Posterior cingulate gyrus (tissue), 11 donors: ENCODE measurements around the gene HOMER1.
"Not testable (repeated sequence)": the region's sequence is repeated elsewhere in the genome, so short reads cannot be mapped to it uniquely, and the experiment has no call there.

Experiments used
- DNase-seq, 10 donors: peaks; one replicate each; pipeline versions ENCODE4 v3.0.0 to v3.0.0-alpha.2; 2020 to 2021; ENCODE audit warnings: mixed read lengths in 3 of 10
- intact Hi-C: fragments of 100-400 bp; cut with DNase I; formaldehyde crosslinking; loops from one replicate; pipeline ENCODE4 v1.15.1; 2023

Gene HOMER1

DNA sequence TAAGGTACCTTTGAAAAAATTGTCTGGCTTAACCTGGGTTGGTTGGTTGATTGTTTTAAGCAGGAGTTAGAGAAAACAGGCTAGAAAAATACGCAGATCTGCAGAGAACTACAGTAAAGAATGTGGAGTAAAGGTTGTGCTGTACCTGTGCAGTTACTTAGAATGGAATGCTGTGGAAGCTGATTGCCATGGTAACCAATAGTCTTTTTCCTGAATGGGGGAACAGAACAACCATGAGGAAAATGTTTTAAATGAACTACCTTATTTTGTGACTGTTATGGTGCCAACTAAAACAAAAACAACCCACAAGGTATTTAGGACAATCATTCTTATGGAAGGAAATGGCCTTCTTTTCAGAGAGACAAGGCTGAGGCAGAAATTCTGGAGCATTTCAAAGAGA, 4.8 kb upstream of the HOMER1 start:
- intact Hi-C loops: no loop called here
- DNase-seq: no peak

DNA sequence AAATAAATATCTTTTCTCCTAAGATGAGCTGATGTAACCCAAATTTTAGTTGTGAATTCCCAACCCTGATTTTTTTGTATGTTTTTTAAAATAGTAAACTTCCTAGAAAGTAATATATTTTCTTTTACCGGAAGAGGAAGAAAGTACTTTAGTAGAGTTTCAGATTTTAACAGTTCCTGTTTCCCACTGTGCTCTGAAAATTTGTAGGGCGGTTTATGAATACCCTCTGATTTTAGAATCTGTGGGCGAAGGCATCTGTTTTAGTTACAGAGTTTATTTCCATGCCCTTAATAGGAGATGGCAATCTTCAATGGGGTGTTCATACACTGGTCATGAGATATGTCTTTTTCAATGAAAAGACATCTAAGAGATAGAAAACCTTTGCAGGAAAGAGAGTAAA, 3.7 kb upstream of the HOMER1 start:
- DNase-seq: no peak
- intact Hi-C loops: no loop called here

DNA sequence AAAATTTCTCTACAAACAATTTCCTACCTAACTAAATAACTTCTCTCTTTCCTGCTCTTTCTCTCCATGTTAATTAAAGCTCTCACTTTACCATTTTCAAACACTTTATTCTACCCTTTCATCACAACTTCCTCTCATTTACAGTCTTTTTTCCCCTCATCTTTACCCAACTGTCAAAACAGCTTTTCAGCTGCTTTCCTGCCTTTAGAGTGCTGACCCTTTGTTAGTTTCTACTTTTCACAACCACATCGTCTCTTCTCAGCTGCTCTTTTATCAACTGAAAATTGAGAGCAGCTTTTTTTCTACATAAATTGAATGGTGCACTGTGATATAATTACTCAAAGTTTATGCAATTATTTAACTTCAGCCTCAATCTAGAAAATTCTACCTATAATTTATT, 3.1 kb upstream of the HOMER1 start:
- no peak for DNase-seq
- intact Hi-C loops: no loop called here

DNA sequence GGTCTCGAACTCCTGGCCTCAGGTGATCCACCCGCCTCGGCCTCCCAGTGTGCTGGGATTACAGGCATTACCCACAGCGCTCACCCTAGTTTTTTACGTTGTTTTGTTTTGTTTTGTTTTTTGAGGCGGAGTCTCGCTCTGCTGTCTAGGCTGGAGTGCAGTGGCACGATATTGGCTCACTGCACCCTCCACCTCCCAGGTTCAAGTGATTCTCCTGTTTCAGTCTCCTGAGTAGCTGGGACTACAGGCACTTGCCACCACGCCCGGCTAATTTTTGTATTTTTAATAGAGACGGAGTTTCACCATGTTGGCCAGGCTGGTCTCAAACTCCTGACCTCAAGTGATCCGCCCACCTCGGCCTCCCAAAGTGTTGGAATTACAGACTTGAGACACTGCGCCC, 2.4 kb upstream of the HOMER1 start:
- DNase-seq, intact Hi-C loops: not testable (repeated sequence)

DNA sequence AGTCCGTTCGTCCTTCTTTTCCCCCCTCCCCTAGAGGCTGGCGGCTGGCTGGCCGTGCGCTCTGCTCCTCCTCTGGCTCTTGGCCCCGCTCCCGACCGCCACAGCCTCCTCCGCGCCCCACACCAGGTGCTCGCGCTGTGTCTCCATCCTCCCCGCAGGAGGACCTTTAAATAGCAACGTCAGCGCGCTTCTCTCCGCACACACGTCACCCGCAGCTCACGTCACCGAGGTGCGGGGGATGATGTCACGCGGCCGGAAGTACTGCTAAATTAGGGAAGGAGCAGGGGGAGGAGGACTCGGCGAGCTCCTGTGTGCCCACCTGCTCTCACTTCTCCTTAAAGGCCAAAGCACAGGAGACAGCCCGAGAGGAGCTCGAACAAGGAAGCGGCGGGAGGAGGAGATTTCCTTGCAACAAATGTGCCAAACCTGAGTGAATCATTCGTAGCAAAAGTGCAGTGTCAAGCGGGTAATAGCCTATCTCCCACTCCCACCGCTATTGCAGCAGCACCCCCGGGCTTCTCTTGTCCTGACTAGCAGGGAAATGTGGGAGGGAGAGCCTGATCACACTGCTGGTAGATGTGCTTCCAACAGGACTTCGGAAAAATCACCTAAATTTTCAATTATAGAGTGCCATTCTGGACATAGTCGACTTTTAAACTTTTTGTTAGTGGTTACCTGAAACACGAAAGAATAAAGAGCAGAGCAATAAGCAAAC, 614 bp upstream of the HOMER1 start:
- DNase-seq: peak; percentile 79 to 99 (median 90)
- intact Hi-C loops: loop anchor here (2.0 to 5.0 kb wide), 3 partner anchors 98 to 568 kb away; partner anchors contain the start of genes JMY and TENT2

DNA sequence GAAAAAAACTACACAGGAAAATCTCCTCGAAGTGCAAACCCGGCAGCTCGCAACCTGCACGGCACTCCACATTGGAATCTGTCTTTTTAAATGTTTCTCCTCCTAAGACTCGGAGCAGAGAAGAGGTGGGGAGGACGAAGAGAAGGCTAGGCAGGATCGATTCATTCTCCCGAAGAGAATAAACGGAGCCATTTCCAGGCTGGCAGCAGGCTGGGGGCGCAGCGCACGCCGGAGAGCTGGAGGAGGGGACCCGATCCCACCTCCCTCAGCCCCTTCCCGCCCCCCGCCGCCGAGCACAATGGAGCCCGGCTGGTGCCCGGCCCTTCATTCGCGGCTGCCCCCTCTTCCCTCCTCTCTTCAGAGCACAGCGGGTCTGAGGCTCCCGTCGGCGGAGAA, 628 bp downstream of the HOMER1 start:
- intact Hi-C loops: loop anchor here (5.0 kb wide), 2 partner anchors 99 to 569 kb away; partner anchors contain the start of gene TENT2
- DNase-seq: peak in 3 of 10 donors; percentile 11 to 79 (median 20)

DNA sequence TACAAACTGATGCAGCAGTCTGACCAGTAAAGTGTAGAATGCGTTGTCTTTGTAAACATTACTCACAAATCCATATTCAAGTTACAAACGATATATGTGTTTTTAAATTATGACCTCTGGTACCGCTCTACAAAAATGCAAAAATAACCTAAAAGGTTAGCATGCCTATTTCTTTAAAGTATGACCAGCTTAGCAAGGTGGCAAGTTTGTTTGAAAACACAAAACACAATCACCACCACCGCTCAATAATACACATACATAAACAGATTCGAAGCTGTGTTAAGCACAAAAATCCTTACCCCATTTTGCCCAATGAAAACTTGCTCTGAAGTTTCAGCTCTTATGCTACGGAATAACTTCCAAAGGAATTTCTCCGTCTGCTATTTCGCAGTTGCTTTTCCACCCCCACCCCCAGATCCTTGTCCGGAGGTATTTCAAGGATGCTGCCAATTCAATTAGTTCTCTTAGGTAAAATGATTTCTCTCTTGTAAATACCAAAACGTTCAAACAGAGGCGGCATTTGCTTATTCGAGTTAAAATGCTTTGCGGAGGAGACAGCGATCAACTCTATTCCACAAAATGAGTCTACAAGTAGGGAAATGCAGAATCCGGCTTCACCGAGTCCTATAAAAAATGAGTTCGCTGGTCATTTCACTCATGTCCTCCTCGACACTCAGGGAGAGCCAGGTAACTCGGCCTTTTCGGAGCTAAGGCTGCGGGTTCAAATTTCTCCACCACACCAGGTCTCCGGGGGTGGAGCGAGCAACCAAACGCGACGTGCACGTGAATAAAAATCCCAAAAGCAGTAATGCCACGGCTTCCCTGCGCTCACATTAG, 1.2 kb downstream of the HOMER1 start:
- DNase-seq: peak in 2 of 10 donors; percentile 18 to 71
- intact Hi-C loops: loop anchor here (5.0 kb wide), 2 partner anchors 100 to 570 kb away; partner anchors contain the start of gene TENT2

DNA sequence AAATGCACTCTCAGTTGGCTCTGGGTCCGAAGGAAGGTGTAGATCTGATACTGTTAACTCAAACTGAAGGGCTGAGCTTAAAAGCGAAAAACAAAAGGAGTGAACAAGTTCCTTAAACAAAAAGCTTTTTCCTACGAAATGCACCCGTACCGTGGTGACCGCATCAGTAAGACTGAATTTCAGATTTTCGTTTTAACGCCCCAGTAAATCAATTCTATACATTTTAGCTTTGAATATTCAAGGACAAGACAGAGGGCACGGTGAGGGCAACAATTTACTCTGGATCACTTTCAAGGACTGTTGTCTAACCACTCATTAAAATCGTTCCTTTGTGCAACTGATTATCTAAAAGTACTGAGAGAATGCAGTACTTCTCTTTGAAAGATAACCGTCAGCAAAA, 1.9 kb downstream of the HOMER1 start:
- intact Hi-C loops: loop anchor here (5.0 kb wide), 2 partner anchors 100 to 570 kb away; partner anchors contain the start of gene TENT2
- DNase-seq: no peak

DNA sequence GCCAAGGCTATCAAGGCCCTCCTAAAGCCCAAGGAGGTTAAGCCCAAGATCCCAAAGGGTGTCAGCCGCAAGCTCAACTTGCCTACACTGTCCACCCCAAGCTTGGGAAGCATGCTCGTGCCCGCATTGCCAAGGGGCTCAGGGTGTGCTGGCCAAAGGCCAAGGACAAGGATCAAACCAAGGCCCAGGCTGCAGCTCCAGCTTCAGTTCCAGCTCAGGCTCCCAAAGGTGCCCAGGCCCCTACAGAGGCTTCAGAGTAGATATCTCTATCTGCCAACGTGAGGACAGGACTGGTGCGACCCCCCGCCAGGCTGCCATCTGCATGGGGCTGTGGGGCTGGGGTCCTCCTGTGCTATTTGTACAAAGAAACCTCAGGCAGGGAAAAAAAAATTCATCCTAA, 3.3 kb downstream of the HOMER1 start:
- intact Hi-C loops: loop anchor here (5.0 kb wide), 2 partner anchors 102 to 572 kb away; partner anchors contain the start of gene TENT2
- DNase-seq: peak in 2 of 10 donors; percentile 67 to 70

DNA sequence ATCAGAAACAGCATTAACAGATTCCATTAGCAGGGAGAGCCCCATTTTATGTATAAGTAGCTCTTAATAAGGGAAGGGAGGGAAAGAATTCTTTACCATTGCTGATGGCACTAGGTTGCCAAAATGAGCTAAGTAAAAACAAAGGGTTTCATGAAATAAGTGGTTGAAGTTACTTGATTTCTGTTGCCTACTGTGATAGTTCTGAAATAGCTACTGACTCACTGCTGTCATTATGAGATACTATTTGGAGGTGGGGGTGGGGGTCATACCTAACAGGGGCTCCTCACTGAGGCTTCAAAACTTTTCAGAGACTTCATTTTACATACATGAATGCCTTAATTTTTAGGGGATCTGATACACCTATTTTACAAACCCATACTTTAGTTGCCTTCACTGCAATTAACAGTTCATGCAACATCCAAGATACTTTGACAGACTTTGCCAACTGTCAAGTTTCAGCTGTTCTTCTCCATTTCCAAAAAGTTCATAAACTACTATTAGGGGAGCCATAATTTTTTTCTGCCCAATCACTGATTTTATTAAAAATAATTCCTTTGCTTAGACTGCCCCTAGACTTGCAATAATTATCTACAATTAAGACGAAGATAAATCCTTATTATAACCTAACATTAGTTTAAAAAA, 4.6 kb downstream of the HOMER1 start:
- no peak for DNase-seq

DNA sequence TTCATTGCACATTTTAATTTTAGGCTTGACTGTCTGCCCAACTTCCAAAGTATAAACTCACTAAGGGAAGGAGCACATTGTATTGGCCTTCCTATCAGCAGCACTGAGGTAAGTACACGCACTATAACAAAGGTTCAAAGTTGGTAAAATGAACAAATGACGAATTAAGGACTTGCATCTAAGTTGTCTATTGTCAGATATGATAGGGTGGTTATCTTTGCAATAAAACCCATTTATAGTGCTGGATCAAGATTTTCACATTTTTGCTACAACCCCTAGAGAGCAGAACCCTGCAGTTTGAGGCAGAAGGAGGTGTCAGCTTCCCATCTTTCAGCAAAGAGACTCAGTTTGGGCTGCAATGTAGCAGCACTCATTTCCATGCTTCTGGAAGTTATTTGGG, 5.1 kb downstream of the HOMER1 start:
- intact Hi-C loops: no loop called here

More for the DNA sequence above, 4.6 kb downstream of the HOMER1 start:
- intact Hi-C loops: no loop called here

DNA sequence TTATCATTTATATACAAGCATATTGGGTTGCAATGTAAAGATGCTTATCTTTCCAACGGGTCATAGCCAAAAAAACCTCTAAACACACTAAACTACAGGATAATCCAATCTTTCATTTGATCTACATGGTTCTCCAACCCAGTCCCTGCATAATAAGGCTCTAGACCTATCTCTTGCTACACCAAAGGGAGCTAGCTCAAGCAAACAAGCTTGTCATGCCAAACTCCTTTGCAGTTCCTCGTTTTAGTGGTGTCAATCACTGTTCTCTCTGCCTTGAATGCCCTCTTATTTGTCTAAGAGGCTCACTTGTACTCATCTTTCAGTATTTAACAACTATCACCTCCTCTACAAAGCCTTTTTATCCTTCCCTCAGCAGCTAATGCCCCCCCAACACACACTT, 5.6 kb downstream of the HOMER1 start:
- intact Hi-C loops: no loop called here
- DNase-seq: no peak

More for the DNA sequence above, 5.1 kb downstream of the HOMER1 start:
- no peak for DNase-seq

DNA sequence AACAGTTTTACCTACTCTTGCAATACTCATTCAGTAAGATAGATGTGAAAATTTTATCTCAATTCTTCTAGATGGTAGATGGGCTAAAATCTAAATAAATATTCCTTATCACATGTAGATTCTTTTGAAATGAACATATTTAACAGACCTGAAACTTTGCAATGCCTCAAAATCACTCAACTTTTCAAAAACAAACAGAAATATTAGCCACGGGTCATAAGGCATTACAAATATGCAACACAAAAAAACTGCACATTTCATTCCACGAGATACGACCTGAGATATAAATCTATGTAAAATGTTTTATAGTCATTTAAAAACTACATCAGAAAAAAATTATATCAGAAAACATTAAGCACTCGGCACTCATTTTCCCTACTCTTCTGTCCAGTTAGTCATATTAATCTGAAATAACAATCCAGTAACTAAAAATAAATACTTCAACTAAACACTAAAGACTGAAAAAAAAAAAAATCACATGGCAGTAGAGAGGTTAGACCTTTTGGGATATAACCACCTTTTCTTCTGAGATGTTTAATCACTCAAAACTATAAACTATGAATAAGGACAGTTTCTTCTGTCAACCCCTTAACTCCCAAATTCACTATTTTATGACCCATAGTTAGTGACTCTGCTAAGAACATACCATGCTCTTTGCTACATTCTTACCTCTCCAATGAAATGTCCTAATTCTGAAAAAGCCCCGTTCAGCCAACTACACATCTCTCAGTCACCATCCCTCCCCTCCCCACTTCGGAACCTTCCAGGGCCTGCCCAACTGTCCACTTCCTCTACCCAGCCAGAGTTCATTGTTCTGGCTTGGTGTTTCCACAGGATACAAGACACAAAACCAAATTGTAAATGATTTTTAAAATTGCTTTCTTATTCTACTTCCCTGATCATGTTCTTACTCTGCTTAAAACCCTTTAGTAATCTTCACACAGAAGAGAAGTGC, 6.4 kb downstream of the HOMER1 start:
- intact Hi-C loops: no loop called here
- DNase-seq: no peak

DNA sequence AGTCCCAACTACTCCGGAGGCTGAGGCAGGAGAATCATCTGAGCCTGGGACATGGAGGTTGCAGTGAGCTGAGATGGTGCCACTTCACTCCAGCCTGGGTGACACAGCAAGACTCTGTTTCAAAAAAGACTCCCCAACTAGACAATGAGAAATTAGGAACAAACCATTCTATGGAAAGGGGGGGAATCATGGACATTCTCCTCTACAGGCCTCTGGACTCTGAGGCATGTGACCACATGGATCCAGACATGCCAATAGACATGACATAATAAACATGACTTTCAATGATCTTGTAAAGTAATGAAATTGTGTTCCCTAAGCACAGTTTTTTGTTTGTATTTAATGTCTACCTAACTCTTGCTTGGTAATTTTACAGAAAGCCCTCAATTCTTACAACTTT, 8.8 kb downstream of the HOMER1 start:
- no peak for DNase-seq
- intact Hi-C loops: no loop called here

DNA sequence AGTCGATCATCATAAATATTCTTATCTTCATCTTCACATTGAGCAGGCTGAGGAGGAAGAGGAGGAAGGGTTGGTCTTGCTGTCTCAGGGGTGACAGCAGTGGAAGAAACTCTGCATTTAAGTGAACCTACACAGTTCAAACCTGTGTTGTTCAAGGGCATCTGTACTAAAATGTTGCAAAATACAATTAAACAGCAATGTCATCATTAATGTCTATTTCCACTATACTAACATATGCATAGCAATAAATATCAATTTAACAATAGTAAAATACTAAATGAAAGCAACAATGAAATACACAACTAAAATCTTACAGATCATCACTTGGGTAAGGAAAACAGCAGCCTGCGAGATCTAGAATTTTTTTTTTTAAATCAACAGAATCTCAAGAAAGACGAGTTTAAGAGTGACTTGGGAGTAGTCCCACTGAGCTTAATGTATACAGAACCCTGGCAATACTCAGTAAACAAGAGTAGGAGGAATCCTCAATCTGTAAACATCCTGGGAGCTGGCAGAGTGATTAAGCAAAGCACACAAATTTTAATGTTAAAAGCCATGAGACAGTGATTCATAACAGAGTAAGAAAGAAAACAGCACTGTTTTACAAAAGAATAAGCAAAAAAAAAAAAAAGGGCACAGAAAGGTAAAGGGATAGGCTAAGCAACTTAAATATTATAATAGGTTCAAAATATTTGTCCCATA, 10.0 kb downstream of the HOMER1 start:
- DNase-seq: no peak
- intact Hi-C loops: no loop called here

DNA sequence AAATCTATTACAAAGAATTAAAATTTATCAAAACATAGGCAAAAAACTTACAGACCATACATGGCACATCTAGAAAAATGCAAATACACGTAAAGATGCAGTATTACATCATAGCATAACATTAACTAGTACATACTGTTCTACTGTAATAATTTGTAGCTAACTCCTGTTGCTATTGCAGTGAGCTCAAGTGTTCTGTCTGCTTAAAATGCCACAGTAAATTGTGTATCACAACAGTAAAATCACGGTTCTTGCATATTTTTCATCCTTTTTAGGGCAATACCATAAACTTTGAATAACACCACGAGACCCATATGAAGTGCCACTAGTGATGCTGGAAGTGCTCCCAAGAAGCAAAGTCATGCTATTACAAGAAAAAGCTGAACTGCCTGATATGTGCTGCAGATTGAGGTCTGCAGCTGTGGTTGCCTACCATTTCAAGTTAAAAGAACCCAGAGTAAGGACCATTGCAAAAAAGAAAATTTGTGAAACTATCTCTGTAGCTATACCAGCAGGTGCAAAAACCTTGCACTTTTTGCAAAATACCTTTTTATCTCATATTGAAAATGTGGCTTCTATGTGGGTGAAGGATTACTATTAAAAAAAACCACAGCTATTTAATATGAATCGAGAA, 14.2 kb downstream of the HOMER1 start:
- intact Hi-C loops: no loop called here
- DNase-seq: no peak

DNA sequence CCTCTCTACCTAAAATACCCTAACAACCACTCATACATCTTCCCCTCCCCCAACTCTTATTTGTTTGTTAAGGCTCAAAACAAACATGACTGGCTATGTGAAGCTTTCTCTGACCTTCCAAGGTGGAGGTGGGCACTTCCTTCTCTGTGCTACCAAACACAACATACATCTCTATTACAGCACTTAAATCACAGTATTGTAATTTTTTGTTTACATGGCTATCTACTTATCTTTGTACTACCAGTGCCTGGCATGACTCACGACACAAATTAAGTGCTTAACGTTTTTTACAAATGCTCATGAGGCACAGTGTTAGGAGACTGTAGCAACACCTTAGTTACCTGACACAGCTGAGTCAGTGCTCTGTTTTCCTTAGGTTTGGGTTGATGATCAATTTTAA, 18.6 kb downstream of the HOMER1 start:
- intact Hi-C loops: no loop called here
- no peak for DNase-seq

DNA sequence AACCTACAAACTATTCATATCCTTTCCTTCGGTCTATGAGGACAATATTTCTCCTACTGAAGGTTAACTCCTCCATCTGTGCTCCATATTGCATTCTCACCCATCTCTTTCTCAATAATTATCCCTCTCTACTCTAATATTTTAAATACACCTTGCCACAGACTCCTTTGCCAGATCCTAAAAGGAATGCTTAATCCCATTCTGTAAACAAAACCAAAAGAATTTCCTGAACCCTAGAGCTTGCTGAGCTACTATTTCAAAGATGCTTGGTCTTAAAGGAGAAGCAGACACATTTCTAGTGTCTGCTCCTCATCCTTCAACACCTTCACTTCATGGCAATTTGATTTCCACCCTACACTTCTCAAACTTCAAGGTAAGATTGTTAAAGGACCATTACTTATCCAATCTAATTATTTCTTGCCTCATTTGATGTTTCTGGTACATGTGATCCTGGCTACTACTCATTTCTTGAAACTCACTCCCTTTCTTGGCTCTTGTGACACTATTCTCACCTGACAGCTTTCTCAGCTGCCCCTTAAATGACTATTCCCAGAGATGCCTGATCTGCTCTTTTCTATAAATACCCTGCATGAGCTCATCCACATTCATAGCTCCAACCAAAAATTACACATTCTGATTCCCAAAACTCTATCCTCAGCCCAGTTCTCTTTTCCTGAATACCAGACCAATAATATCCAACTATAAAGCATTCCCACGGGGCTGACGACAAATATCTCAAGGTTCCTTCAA, 20.2 kb downstream of the HOMER1 start:
- no peak for DNase-seq
- intact Hi-C loops: no loop called here
